ENCODE results near the gene NMUR1.
A peak's percentile ranks its signal among the peaks of the same experiment; 100 is the strongest.
"Not testable (repeated sequence)": the region's sequence is repeated elsewhere in the genome, so short reads cannot be mapped to it uniquely, and the experiment has no call there.

NMUR1 gene

GRCh38 chr2:231530099-231531011 lies at the start of gene NMUR1:
Gene NMUR1, minus strand, starts transcription at chr2:231530445. Its CDS starts 84 bp downstream, at chr2:231530361.
- DNase-seq (ENCODE audit: low spot score): no peak

GRCh38 chr2:231579560-231579959 lies 49.3 kb upstream of the NMUR1 start:
- DNase-seq (ENCODE audit: low spot score): no peak

- DNase-seq (ENCODE audit: low spot score): not testable (repeated sequence)
Measured at GRCh38 chr2:231578655-231579054, 48.4 kb upstream of the NMUR1 start.

- no peak for DNase-seq (ENCODE audit: low spot score)
Measured at GRCh38 chr2:231576465-231576864, 46.2 kb upstream of the NMUR1 start.

- no peak for DNase-seq (ENCODE audit: low spot score)
Measured at GRCh38 chr2:231575612-231576256, 45.5 kb upstream of the NMUR1 start.

- DNase-seq (ENCODE audit: low spot score): no peak
Measured at GRCh38 chr2:231573698-231574421, 43.6 kb upstream of the NMUR1 start.

GRCh38 chr2:231573096-231573495 lies 42.9 kb upstream of the NMUR1 start:
- no peak for DNase-seq (ENCODE audit: low spot score)

- DNase-seq (ENCODE audit: low spot score): no peak
Measured at GRCh38 chr2:231571661-231572191, 41.5 kb upstream of the NMUR1 start.

GRCh38 chr2:231570915-231571314 lies 40.7 kb upstream of the NMUR1 start:
- not testable (repeated sequence) for DNase-seq (ENCODE audit: low spot score)

GRCh38 chr2:231568785-231569435 lies 38.7 kb upstream of the NMUR1 start:
- no peak for DNase-seq (ENCODE audit: low spot score)

GRCh38 chr2:231568098-231568784 lies 38.0 kb upstream of the NMUR1 start:
- no peak for DNase-seq (ENCODE audit: low spot score)

GRCh38 chr2:231567159-231567558 lies 36.9 kb upstream of the NMUR1 start:
- DNase-seq (ENCODE audit: low spot score): no peak

GRCh38 chr2:231565887-231566594 lies 35.8 kb upstream of the NMUR1 start:
- DNase-seq (ENCODE audit: low spot score): peak; percentile 29

GRCh38 chr2:231563378-231563961 lies 33.2 kb upstream of the NMUR1 start:
- DNase-seq (ENCODE audit: low spot score): peak; percentile 77

GRCh38 chr2:231557571-231558217 lies 27.4 kb upstream of the NMUR1 start:
- DNase-seq (ENCODE audit: low spot score): peak; percentile 88

- DNase-seq (ENCODE audit: low spot score): no peak
Measured at GRCh38 chr2:231556981-231557380, 26.7 kb upstream of the NMUR1 start.

- DNase-seq (ENCODE audit: low spot score): not testable (repeated sequence)
Measured at GRCh38 chr2:231556496-231556895, 26.3 kb upstream of the NMUR1 start.

GRCh38 chr2:231554748-231555545 lies 24.7 kb upstream of the NMUR1 start:
- no peak for DNase-seq (ENCODE audit: low spot score)

GRCh38 chr2:231554327-231554726 lies 24.1 kb upstream of the NMUR1 start:
- no peak for DNase-seq (ENCODE audit: low spot score)
